C4-2B (cell line): ENCODE data around the gene CACNB3.

Source experiments
- CTCF ChIP-seq: fragments of 450-650 bp; conservative IDR thresholded peaks from 2 replicates; pipeline ENCODE4 v1.5.1; 2017; ENCODE audit warnings: mild to moderate bottlenecking
- ZFX ChIP-seq: fragments of 450-650 bp; IDR thresholded peaks from 2 replicates; pipeline ENCODE4 v1.6.1; 2017

- TF ChIP-seq CTCF (no peak), ZFX (no peak)
Observed at GRCh38 chr12:48813465-48814261, 4.6 kb upstream of the CACNB3 start.
